NOMO-1 (cell line): ENCODE measurements around the gene DPYSL5.
"Not testable (repeated sequence)": the region's sequence is repeated elsewhere in the genome, so short reads cannot be mapped to it uniquely, and the experiment has no call there.

ENCODE experiments used
- DNase-seq, 2 experiments: peaks; one replicate each; lab custom pipeline; 2025; ENCODE audit not compliant: unreplicated experiment in 2 of 2; lab: John Stamatoyannopoulos, UW

Gene DPYSL5

GRCh38 chr2:26922405-26923188, 74.7 kb downstream of the DPYSL5 start:
- peak; percentile 44 to 66 for DNase-seq

- not testable (repeated sequence) for DNase-seq
Observed at GRCh38 chr2:26923189-26923466, 75.2 kb downstream of the DPYSL5 start.

DNA sequence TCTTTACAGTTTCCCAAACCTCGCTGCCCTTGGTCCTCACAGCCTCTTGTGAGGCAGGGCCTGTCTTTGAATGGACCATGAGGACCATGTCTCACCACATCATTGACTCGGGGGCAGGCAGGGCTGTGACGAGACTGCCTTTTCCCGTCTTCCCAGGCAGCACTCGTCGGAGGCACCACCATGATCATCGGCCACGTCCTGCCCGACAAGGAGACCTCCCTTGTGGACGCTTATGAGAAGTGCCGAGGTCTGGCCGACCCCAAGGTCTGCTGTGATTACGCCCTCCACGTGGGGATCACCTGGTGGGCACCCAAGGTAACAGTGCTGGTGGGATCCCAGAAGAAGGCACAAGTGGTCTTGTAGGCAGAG, 76.8 kb downstream of the DPYSL5 start:
- DNase-seq: no peak

GRCh38 chr2:26925100-26925791, 77.3 kb downstream of the DPYSL5 start:
- DNase-seq: no peak

- no peak for DNase-seq
Observed at GRCh38 chr2:26927221-26927620, 79.3 kb downstream of the DPYSL5 start.

DNA sequence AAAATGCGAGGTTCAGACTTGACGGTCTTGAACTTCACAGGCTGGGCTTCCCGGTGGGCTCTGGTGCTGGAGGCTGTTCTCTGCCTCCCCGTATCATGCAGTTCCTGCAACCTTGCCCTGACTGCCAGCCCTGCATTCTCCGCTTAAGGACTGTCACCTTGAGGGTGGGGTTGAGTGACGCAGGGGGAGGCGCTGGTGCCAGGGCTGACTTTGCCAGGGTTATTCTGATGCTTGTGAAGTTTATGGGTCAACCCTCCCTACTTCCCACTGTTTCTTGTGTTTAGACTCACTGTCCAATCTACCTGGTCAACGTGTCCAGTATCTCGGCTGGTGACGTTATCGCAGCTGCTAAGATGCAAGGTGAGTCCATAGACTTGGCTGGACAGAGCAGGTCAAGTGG, 85.0 kb downstream of the DPYSL5 start:
- no peak for DNase-seq

GRCh38 chr2:26933431-26934334, 85.8 kb downstream of the DPYSL5 start:
- no peak for DNase-seq

GRCh38 chr2:26934335-26934724, 86.4 kb downstream of the DPYSL5 start:
- DNase-seq: no peak

DNA sequence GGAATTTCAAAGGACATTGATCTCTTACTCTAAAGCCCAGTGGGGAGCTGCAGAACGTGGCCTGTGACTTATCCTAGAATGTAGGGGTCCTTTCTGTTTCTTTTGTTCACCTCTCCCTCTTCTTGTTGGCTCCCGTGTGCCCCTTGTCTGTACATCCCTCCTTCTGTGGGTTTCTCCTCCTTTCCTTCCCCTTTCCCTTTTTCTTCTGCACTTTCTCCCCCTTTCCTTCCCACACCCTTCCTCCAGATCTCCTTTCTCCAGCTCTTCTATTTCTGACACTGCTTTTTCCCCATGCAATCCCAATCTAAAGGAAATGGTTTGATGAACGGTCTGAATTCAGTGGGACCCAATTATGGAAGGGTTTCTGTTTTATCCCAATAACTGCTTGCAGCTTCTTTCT, 87.1 kb downstream of the DPYSL5 start:
- no peak for DNase-seq

GRCh38 chr2:26936855-26937254, 88.9 kb downstream of the DPYSL5 start:
- DNase-seq: no peak

DNA sequence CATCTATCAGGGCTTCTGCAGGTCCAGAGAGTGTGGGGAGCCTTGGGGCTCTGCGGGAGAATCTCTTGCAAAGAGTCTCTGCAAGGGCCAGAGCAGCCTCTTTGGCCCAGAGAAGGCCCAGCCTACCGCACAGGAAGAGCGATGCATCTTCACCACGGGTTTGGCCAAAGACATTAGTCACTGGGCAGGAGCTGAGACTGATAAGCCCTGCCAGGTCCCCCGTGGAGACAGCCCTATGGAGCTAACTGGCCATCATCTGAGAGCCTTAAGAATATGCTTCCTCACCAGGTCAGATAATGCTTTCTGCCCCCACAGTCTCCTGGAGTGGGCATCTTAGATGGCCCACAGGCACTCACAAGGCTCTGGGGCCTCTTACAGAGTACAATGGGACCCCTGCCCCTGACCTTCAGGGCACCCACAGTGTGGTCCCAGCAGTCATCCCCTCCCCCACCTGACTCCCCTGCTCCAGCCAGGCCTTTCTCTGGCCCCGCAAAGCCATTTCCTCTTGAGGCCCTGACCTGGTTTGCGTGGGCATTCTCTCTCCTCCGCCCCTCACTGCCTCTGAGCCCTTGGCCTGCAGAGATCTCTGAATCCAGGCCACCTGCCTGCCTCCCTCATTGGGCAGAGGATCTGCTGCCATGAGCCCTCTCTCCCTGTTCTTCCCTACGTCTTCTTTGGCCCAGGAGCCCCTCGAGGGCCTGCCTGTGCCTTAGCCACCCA, 90.6 kb downstream of the DPYSL5 start:
- no peak for DNase-seq

- no peak for DNase-seq
Observed at GRCh38 chr2:26940001-26940400, 92.1 kb downstream of the DPYSL5 start.

DNA sequence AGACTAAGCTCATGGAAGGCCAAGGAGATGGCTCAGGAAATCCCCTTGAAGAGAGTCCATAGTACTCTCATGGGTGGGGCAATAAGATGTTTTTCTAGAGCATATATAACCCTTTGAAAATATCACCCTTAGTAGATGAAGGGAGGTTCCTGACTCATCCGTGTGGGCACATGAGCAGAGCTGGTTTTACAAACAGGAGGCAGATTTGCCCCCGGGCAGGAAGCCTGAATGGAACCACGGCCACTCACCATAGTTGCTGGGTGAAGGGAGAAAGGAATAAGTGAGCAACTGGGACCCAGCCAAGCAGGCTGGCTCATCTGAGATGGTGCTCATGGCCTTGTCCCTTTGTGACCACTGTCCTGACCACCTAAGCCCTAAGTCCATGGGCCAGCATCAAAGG, 93.6 kb downstream of the DPYSL5 start:
- DNase-seq: no peak

DNA sequence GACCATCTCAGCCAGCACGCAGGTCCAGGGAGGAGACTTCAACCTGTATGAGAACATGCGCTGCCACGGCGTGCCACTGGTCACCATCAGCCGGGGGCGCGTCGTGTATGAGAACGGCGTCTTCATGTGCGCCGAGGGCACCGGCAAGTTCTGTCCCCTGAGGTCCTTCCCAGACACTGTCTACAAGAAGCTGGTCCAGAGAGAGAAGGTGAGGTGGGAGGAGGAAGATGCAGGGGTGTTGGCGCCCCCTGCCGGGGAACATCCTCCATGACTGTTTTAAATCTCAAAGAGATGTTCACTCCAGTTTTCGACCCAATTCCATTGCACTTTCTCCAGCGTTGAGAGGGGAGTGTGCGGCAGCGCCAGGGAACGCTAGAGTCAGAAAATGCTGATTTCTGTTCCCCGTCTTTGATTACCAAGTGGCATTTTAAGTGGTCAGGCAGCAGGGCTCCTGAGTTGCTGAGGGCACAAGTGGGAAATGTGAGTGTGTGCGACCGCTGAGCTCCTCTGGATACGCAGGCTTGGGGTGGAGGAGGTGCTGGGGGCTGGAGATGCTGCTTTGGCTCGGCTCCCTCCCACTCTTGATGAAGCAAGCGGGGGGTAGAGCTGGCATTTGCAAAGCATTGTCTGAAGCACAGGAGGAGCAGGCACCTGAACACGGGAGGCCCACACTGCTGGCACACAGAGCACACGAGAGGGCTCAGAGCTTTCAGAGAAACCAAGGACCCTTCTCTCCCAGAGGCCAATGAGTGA, 94.8 kb downstream of the DPYSL5 start:
- peak; percentile 49 to 56 for DNase-seq

DNA sequence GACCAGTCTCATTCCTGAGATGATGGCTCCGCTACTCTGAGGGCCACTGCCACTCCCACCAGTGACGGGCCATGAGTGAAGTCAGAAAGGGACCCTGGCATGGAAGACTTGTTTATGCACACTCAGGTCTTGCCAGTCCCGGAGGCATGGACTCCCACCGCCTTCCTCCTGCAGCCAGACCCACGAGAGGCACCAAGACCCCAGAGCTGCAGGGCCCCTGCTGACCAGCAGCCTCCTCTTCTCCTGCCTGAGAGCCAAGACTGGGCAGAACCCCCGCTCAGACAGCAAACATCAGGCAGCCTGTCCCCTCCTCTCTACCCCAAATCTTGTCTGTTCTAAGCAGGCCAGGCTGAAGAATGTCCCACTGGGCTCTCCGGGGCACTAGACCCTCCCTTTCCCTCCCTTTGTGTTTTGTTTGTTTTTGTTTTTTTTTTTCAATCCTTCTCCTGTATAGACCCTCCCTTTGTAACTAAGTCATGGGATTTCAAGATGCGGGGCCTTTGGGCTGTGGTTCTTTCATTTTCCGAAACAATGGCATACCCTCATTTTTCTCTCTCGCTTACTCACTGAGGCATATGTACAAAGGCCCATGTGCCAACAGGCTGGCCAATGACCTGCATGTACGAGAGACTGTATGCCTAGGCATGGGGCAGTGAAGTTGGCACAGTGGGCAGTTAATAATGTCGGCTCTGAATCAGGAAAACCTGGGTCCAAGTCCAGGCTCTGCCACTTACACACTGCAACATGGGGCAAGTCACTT, 98.2 kb downstream of the DPYSL5 start:
- no peak for DNase-seq

DNA sequence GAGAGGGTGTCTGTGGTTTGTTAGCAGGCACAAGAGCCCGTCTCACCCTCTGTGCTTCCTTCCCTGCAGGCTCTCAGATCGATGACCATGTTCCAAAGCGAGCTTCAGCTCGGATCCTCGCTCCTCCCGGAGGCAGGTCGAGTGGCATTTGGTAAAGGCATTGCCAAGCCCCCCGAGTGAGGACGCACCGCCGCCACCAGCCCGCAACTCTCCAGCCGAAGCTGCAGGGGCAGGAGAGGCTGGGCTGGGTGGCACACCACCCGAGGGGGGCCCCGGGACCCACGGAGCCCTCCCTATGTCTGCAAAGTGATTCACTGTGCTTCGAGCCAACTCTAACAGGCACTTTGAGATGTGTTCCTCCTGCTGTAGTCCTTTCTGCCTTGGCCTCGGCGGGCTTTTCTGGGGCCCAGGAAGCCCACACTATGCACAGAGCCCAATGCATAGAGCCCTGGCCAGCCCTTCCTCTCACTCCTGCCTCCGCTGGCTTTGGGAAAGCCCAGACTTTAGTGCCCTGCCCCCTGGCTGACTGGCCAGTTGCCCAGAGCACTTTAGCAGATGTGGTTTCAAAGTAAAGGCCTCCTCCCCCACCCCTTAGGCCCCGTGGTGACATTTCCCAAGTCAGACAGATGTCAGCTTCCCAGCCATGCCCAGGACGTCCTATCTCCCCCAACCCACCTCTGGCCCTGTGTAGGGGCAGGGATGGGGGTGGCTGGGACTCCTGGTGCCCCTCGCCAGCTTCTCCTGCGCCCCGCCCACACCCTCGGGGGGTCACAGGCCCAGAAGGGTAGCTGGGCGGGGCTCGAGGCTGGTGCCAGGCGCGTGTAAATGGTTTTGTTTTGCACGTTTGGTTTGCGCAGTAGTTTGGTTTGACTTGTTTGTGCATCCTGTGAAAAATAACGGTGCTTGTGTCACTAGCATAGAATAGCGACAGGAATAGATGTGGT, 99.2 kb downstream of the DPYSL5 start:
- no peak for DNase-seq

GRCh38 chr2:26948800-26949199, 100.9 kb downstream of the DPYSL5 start:
- no peak for DNase-seq

- no peak for DNase-seq
Observed at GRCh38 chr2:26950246-26950645, 102.3 kb downstream of the DPYSL5 start.
